NT2/D1 (cell line): ENCODE measurements around the gene PRKCH.

Source experiments
- DNase-seq: peaks from one replicate; pipeline ENCODE4 v3.0.0-alpha.2; 2011; ENCODE audit warnings: low read depth, low spot score
- H3K27me3 ChIP-seq: 2 replicates; pipeline ENCODE4 v1.6.0; 2011; ENCODE audit warnings: mild to moderate bottlenecking; ENCODE audit not compliant: insufficient read length, insufficient read depth
- H3K36me3 ChIP-seq: 2 replicates; pipeline ENCODE4 v1.6.1; 2011; ENCODE audit warnings: mild to moderate bottlenecking, low read length, mixed read lengths; ENCODE audit not compliant: insufficient read depth, insufficient read length
- H3K4me1 ChIP-seq: 2 replicates; pipeline ENCODE4 v1.5.1; 2011; ENCODE audit not compliant: insufficient read depth, insufficient read length
- H3K4me3 ChIP-seq: 2 replicates; pipeline ENCODE4 v1.5.1; 2011; ENCODE audit warnings: low read depth; ENCODE audit not compliant: insufficient read length
- H3K9ac ChIP-seq: 2 replicates; pipeline ENCODE4 v1.6.0; 2011; ENCODE audit warnings: low read depth; ENCODE audit not compliant: insufficient read length
- H3K9me3 ChIP-seq: 2 replicates; pipeline ENCODE4 v1.5.1; 2011; ENCODE audit warnings: mild to moderate bottlenecking, low read length; ENCODE audit not compliant: insufficient read depth
- SUZ12 ChIP-seq: IDR thresholded peaks from 2 replicates; pipeline ENCODE4 v1.6.1; 2011; ENCODE audit not compliant: insufficient read length, insufficient read depth; ENCODE audit errors: extremely low read depth
- YY1 ChIP-seq: IDR thresholded peaks from 2 replicates; pipeline ENCODE4 v1.6.1; 2011; ENCODE audit not compliant: insufficient read length, insufficient read depth
- ZNF274 ChIP-seq: IDR thresholded peaks from 2 replicates; pipeline ENCODE4 v1.6.1; 2011; ENCODE audit warnings: mild to moderate bottlenecking, low read depth, low read length

Gene PRKCH

GRCh38 chr14:61296151-61296550, 25.2 kb upstream of the PRKCH start:
- no peak overlapping the region for H3K9ac ChIP-seq
- H3K27me3 ChIP-seq: no peaks in the 10 kb centered on the region
- TF ChIP-seq ZNF274: no peak
- H3K9me3 ChIP-seq: no peaks in the 10 kb centered on the region
- no peaks in the 10 kb centered on the region for H3K4me1 ChIP-seq
- DNase-seq: no peak
- H3K36me3 ChIP-seq: no peaks in the 10 kb centered on the region
- no peak overlapping the region for H3K4me3 ChIP-seq

- H3K27me3 ChIP-seq: no peaks in the 10 kb centered on the region
- no peaks in the 10 kb centered on the region for H3K36me3 ChIP-seq
- DNase-seq: no peak
- H3K9me3 ChIP-seq: no peaks in the 10 kb centered on the region
- no peak overlapping the region for H3K9ac ChIP-seq
- H3K4me1 ChIP-seq: no peaks in the 10 kb centered on the region
- TF ChIP-seq ZNF274 (no peak), SUZ12 (no peak), YY1 (no peak)
- H3K4me3 ChIP-seq: no peak overlapping the region
These were observed 24.5 kb upstream of the PRKCH start for GRCh38 chr14:61296719-61297502.

- Histone ChIP-seq H3K36me3 (no peaks in the 10 kb centered on the region), H3K9me3 (no peaks in the 10 kb centered on the region), H3K27me3 (no peaks in the 10 kb centered on the region), H3K4me3 (no peak overlapping the region), H3K4me1 (no peaks in the 10 kb centered on the region), H3K9ac (no peak overlapping the region)
- no peak for DNase-seq
- no peak for TF ChIP-seq ZNF274
- no peak for TF ChIP-seq YY1
- TF ChIP-seq SUZ12: no peak
These were observed 23.8 kb upstream of the PRKCH start for GRCh38 chr14:61297581-61297980.

- Histone ChIP-seq H3K9me3 (no peaks in the 10 kb centered on the region; the same call in 1 of the 2 replicates), H3K4me1 (no peaks in the 10 kb centered on the region), H3K36me3 (no peaks in the 10 kb centered on the region), H3K9ac (no peak overlapping the region), H3K4me3 (no peak overlapping the region), H3K27me3 (no peaks in the 10 kb centered on the region)
- no peak for TF ChIP-seq SUZ12
- TF ChIP-seq ZNF274: no peak
- TF ChIP-seq YY1: no peak
- no peak for DNase-seq
These were observed 22.6 kb upstream of the PRKCH start for GRCh38 chr14:61298824-61299223.

GRCh38 chr14:61300209-61300608, 21.2 kb upstream of the PRKCH start:
- H3K4me1 ChIP-seq: no peaks in the 10 kb centered on the region
- no peak overlapping the region for H3K9ac ChIP-seq
- no peaks in the 10 kb centered on the region for H3K27me3 ChIP-seq
- no peaks in the 10 kb centered on the region; the same call in 1 of the 2 replicates for H3K9me3 ChIP-seq
- no peak for DNase-seq
- H3K36me3 ChIP-seq: no peaks in the 10 kb centered on the region
- no peak for TF ChIP-seq YY1
- TF ChIP-seq ZNF274: no peak
- no peak for TF ChIP-seq SUZ12
- no peak overlapping the region for H3K4me3 ChIP-seq

- H3K9ac ChIP-seq: no peak overlapping the region
- no peaks in the 10 kb centered on the region for H3K36me3 ChIP-seq
- TF ChIP-seq ZNF274 (no peak), SUZ12 (no peak)
- no peak overlapping the region for H3K4me3 ChIP-seq
- no peaks in the 10 kb centered on the region; the same call in 1 of the 2 replicates for H3K9me3 ChIP-seq
- H3K27me3 ChIP-seq: no peaks in the 10 kb centered on the region
- no peak for DNase-seq
- no peaks in the 10 kb centered on the region for H3K4me1 ChIP-seq
These were observed 20.6 kb upstream of the PRKCH start for GRCh38 chr14:61300754-61301153.

- Histone ChIP-seq H3K4me3 (no peak overlapping the region), H3K4me1 (no peaks in the 10 kb centered on the region), H3K9ac (no peak overlapping the region), H3K9me3 (peaks cover 8% of the 10 kb centered on the region), H3K27me3 (no peaks in the 10 kb centered on the region), H3K36me3 (no peaks in the 10 kb centered on the region)
- no peak for DNase-seq
- TF ChIP-seq SUZ12 (no peak), YY1 (no peak), ZNF274 (no peak)
These were observed 16.7 kb upstream of the PRKCH start for GRCh38 chr14:61304688-61305087.
